HEK293 (cell line): ENCODE data around the gene PIK3R1.

Experiments
- CTCF ChIA-PET: fragments of 350-600 bp; formaldehyde crosslinking; extraction: SDS; loops from one replicate; lab custom pipeline; 2021; ENCODE audit warnings: antibody characterized with exemption; lab: Yijun Ruan, JAX
- POLR2A ChIA-PET: fragments of 300-600 bp; formaldehyde crosslinking; extraction: SDS; loops from one replicate; lab custom pipeline; 2020; ENCODE audit warnings: antibody characterized with exemption, inconsistent platforms; lab: Yijun Ruan, JAX
- H3K27ac ChIP-seq: fragments of 200-500 bp; sonication (Bioruptor generic); 2 replicates; pipeline ENCODE4 v1.5.1; 2014; ENCODE audit warnings: low read depth, low read length, control low read depth, inconsistent platforms; ENCODE audit errors: extremely low read depth
- H3K36me3 ChIP-seq, 2 experiments: fragments of 200-500 bp in 1 of 2; sonication (Bioruptor generic) in 1 of 2; 1 replicate in 1 of 2; 2 replicates in 1 of 2; pipeline ENCODE4 v1.5.1; 2014 to 2017; ENCODE audit warnings: inconsistent platforms in 2 of 2, low read length in 2 of 2; ENCODE audit not compliant: control insufficient read depth in 2 of 2, insufficient read depth in 1 of 2
- H3K4me1 ChIP-seq: fragments of 200-500 bp; sonication (Bioruptor generic); 2 replicates; pipeline ENCODE4 v1.5.1; 2014; ENCODE audit warnings: mild to moderate bottlenecking, low read length, inconsistent platforms; ENCODE audit not compliant: control insufficient read depth, insufficient read depth
- H3K4me3 ChIP-seq: 2 replicates; pipeline ENCODE4 v1.5.1; 2011; ENCODE audit warnings: low read depth, mild to moderate bottlenecking, control low read depth, low read length, moderate library complexity
- H3K9me3 ChIP-seq: fragments of 200-500 bp; sonication (Bioruptor generic); 2 replicates; pipeline ENCODE4 v1.5.1; 2014; ENCODE audit warnings: low read depth, low read length, inconsistent platforms; ENCODE audit not compliant: control insufficient read depth, insufficient read depth
- EGR2 ChIP-seq: fragments of 450-650 bp; formaldehyde crosslinking; IDR thresholded peaks from 2 replicates; pipeline ENCODE4 v1.5.1; 2016; ENCODE audit warnings: low read depth, missing biosample characterization, missing genetic modification characterization
- GLI2 ChIP-seq: fragments of 450-650 bp; formaldehyde crosslinking; IDR thresholded peaks from 2 replicates; pipeline ENCODE4; 2017; ENCODE audit warnings: missing biosample characterization, missing genetic modification characterization, low read depth, borderline replicate concordance
- HIC1 ChIP-seq: fragments of 450-650 bp; formaldehyde crosslinking; IDR thresholded peaks from 2 replicates; pipeline ENCODE4 v1.5.1; 2016; ENCODE audit warnings: missing biosample characterization, missing genetic modification characterization
- TSHZ1 ChIP-seq: fragments of 450-650 bp; formaldehyde crosslinking; IDR thresholded peaks from 2 replicates; pipeline ENCODE4 v1.5.1; 2016; ENCODE audit warnings: missing biosample characterization, missing genetic modification characterization, borderline replicate concordance
- YY1 ChIP-seq: fragments of 450-650 bp; formaldehyde crosslinking; IDR thresholded peaks from 2 replicates; pipeline ENCODE4 v1.5.1; 2018; ENCODE audit warnings: missing biosample characterization, missing genetic modification characterization
- ZBTB1 ChIP-seq: fragments of 450-650 bp; formaldehyde crosslinking; IDR thresholded peaks from 2 replicates; pipeline ENCODE4 v1.5.1; 2016; ENCODE audit warnings: missing biosample characterization, missing genetic modification characterization
- ZBTB8A ChIP-seq: fragments of 450-650 bp; formaldehyde crosslinking; IDR thresholded peaks from 2 replicates; pipeline ENCODE4 v1.5.1; 2016; ENCODE audit warnings: missing biosample characterization, missing genetic modification characterization
- ZNF26 ChIP-seq: fragments of 450-650 bp; formaldehyde crosslinking; IDR thresholded peaks from 2 replicates; pipeline ENCODE4 v1.5.1; 2016; ENCODE audit warnings: missing biosample characterization, missing genetic modification characterization
- ZNF48 ChIP-seq: fragments of 450-650 bp; formaldehyde crosslinking; IDR thresholded peaks from 2 replicates; pipeline ENCODE4 v1.5.1; 2016; ENCODE audit warnings: missing biosample characterization, missing genetic modification characterization
- ZNF548 ChIP-seq: fragments of 450-650 bp; formaldehyde crosslinking; IDR thresholded peaks from 2 replicates; pipeline ENCODE4 v1.5.1; 2016; ENCODE audit warnings: missing biosample characterization, missing genetic modification characterization
- ZNF621 ChIP-seq: fragments of 450-650 bp; formaldehyde crosslinking; IDR thresholded peaks from 2 replicates; pipeline ENCODE4 v1.5.1; 2017; ENCODE audit warnings: missing biosample characterization, missing genetic modification characterization
- ZNF623 ChIP-seq: fragments of 450-650 bp; formaldehyde crosslinking; IDR thresholded peaks from 2 replicates; pipeline ENCODE4 v1.5.1; 2016; ENCODE audit warnings: missing biosample characterization, missing genetic modification characterization
- ZNF701 ChIP-seq: fragments of 450-650 bp; formaldehyde crosslinking; IDR thresholded peaks from 2 replicates; pipeline ENCODE4 v1.5.1; 2016; ENCODE audit warnings: missing biosample characterization, missing genetic modification characterization
- ZNF707 ChIP-seq: fragments of 450-650 bp; formaldehyde crosslinking; IDR thresholded peaks from 2 replicates; pipeline ENCODE4 v1.5.1; 2016; ENCODE audit warnings: missing biosample characterization, missing genetic modification characterization
- ZSCAN30 ChIP-seq: fragments of 450-650 bp; IDR thresholded peaks from 2 replicates; pipeline ENCODE4 v1.5.1; 2018; ENCODE audit warnings: missing biosample characterization, mild to moderate bottlenecking, missing genetic modification characterization, moderate library complexity
- TF ChIP-seq, protein P1 (sequence below): fragments of 450-650 bp; formaldehyde crosslinking; IDR thresholded peaks from 2 replicates; pipeline ENCODE4 v1.5.1; 2016; ENCODE audit warnings: missing biosample characterization, missing genetic modification characterization
- TF ChIP-seq, protein P2 (sequence below): fragments of 450-650 bp; formaldehyde crosslinking; IDR thresholded peaks from 2 replicates; pipeline ENCODE4 v1.5.1; 2016; ENCODE audit warnings: missing biosample characterization, missing genetic modification characterization
- TF ChIP-seq, protein P3 (sequence below): fragments of 450-650 bp; formaldehyde crosslinking; IDR thresholded peaks from 2 replicates; pipeline ENCODE4 v1.5.1; 2017; ENCODE audit warnings: missing biosample characterization, missing genetic modification characterization

PIK3R1 gene

DNA sequence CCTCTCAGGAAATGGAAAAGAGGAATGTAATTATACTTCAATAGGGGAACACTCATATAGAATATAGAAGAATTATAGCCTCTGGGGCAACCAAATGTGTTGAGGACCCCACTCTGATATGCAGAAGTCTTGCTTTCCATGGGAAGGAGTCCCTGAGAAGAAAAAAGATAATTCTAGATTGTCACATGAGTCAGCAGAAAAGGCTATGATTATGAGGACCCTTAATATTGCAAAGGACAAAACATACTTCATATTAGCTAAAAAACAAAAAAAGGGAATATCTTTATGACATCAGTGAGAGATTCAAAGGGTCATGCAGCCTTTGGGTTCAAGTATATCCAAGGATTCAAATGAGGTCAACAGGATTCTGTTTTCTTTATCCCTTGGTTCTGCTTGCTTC lies 119.5 kb downstream of the PIK3R1 start:
- TF ChIP-seq ZNF701 (tag by site-specific recombination) = no peak
- no peak for TF ChIP-seq ZBTB8A
- no peak for TF ChIP-seq GLI2
- no peak for TF ChIP-seq EGR2 (tag by site-specific recombination)
- TF ChIP-seq TSHZ1 (tag by site-specific recombination) = no peak
- no peak for TF ChIP-seq HIC1
- TF ChIP-seq ZSCAN30 (tag by site-specific recombination) = no peak
- no peak for TF ChIP-seq ZNF26 (tag by site-specific recombination)
- no peak for TF ChIP-seq ZNF707 (tag by site-specific recombination)
- TF ChIP-seq, protein P1, sequence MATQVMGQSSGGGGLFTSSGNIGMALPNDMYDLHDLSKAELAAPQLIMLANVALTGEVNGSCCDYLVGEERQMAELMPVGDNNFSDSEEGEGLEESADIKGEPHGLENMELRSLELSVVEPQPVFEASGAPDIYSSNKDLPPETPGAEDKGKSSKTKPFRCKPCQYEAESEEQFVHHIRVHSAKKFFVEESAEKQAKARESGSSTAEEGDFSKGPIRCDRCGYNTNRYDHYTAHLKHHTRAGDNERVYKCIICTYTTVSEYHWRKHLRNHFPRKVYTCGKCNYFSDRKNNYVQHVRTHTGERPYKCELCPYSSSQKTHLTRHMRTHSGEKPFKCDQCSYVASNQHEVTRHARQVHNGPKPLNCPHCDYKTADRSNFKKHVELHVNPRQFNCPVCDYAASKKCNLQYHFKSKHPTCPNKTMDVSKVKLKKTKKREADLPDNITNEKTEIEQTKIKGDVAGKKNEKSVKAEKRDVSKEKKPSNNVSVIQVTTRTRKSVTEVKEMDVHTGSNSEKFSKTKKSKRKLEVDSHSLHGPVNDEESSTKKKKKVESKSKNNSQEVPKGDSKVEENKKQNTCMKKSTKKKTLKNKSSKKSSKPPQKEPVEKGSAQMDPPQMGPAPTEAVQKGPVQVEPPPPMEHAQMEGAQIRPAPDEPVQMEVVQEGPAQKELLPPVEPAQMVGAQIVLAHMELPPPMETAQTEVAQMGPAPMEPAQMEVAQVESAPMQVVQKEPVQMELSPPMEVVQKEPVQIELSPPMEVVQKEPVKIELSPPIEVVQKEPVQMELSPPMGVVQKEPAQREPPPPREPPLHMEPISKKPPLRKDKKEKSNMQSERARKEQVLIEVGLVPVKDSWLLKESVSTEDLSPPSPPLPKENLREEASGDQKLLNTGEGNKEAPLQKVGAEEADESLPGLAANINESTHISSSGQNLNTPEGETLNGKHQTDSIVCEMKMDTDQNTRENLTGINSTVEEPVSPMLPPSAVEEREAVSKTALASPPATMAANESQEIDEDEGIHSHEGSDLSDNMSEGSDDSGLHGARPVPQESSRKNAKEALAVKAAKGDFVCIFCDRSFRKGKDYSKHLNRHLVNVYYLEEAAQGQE (tag by site-specific recombination) = no peak
- no peak for TF ChIP-seq ZNF621 (tag by site-specific recombination)
- ChIA-PET POLR2A (no interaction called here), CTCF (interaction anchor here (0.5 kb wide), 1 partner anchor 10 kb away, joined by 3 read pairs; no protein-coding TSS in a partner anchor)
- Histone ChIP-seq H3K36me3 (no peaks in the 10 kb centered on the region), H3K9me3 (no peaks in the 10 kb centered on the region), H3K4me3 (no peak overlapping the region), H3K4me1 (no peaks in the 10 kb centered on the region), H3K27ac (no peak overlapping the region)

- Histone ChIP-seq H3K9me3 (no peaks in the 10 kb centered on the region), H3K4me3 (no peak overlapping the region), H3K36me3 (no peaks in the 10 kb centered on the region), H3K4me1 (no peaks in the 10 kb centered on the region), H3K27ac (no peak overlapping the region)
- ChIA-PET CTCF (no interaction called here), POLR2A (no interaction called here)
- TF ChIP-seq ZNF26 (tag by site-specific recombination) (no peak), ZBTB8A (no peak), ZNF548 (tag by site-specific recombination) (no peak), ZNF48 (tag by site-specific recombination) (no peak), ZBTB1 (tag by site-specific recombination) (no peak), YY1 (no peak), ZNF623 (no peak)
- TF ChIP-seq, protein P2, sequence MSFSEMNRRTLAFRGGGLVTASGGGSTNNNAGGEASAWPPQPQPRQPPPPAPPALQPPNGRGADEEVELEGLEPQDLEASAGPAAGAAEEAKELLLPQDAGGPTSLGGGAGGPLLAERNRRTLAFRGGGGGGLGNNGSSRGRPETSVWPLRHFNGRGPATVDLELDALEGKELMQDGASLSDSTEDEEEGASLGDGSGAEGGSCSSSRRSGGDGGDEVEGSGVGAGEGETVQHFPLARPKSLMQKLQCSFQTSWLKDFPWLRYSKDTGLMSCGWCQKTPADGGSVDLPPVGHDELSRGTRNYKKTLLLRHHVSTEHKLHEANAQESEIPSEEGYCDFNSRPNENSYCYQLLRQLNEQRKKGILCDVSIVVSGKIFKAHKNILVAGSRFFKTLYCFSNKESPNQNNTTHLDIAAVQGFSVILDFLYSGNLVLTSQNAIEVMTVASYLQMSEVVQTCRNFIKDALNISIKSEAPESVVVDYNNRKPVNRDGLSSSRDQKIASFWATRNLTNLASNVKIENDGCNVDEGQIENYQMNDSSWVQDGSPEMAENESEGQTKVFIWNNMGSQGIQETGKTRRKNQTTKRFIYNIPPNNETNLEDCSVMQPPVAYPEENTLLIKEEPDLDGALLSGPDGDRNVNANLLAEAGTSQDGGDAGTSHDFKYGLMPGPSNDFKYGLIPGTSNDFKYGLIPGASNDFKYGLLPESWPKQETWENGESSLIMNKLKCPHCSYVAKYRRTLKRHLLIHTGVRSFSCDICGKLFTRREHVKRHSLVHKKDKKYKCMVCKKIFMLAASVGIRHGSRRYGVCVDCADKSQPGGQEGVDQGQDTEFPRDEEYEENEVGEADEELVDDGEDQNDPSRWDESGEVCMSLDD (tag by site-specific recombination) = no peak
- TF ChIP-seq, protein P3, sequence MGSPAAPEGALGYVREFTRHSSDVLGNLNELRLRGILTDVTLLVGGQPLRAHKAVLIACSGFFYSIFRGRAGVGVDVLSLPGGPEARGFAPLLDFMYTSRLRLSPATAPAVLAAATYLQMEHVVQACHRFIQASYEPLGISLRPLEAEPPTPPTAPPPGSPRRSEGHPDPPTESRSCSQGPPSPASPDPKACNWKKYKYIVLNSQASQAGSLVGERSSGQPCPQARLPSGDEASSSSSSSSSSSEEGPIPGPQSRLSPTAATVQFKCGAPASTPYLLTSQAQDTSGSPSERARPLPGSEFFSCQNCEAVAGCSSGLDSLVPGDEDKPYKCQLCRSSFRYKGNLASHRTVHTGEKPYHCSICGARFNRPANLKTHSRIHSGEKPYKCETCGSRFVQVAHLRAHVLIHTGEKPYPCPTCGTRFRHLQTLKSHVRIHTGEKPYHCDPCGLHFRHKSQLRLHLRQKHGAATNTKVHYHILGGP (tag by site-specific recombination) = no peak
Observed at GRCh38 chr5:68336200-68336599, 120.6 kb downstream of the PIK3R1 start.
